Measurements from ENCODE around the gene KIAA1328. TPM values are rescaled to one million over a fixed set of nuclear protein-coding genes. Genes with fewer than 3 reads are reported as not detected.

KIAA1328 gene
- total and polyA plus RNA-seq, 2 experiments from 2014 or later: 3.8 to 11.5 TPM

DNA sequence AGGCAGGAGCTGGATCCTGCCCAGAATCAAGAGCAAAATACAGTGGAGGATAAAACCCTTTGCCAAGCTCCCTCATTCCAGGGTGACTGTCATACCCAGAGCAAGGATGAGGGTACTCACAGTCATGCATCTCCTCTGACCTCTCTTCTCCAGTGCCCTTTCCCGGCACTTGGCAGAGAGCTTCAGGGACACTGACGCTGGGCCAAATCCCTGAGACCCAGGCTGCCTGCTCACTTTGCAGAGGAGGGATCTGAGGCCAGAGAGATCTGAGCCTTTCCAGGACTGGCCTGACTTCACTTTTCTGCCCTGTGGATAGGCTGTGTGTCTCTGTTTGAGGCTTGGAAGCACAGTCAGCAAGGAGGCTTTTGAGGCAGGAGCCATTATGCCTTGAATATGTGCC is 406.7 kb downstream of the KIAA1328 start:
- no peak for DNase-seq (ENCODE audit: low read depth in 1 of 2, low spot score in 1 of 2)
- Histone ChIP-seq H3K27ac (no peak overlapping the region), H3K4me3 (no peak overlapping the region), H3K27me3 (no peaks in the 10 kb centered on the region), H3K4me1 (ENCODE audit: low read depth) (no peaks in the 10 kb centered on the region), H3K36me3 (no peaks in the 10 kb centered on the region), H3K9me3 (ENCODE audit: low read depth) (no peaks in the 10 kb centered on the region)
- no peak for TF ChIP-seq CTCF (IDR thresholded peaks at IDR 0.05; ENCODE audit: low read depth, low read length)

- DNase-seq (ENCODE audit: low read depth in 1 of 2, low spot score in 1 of 2): no peak
- no peaks in the 10 kb centered on the region for H3K4me1 ChIP-seq (ENCODE audit: low read depth)
- H3K27ac ChIP-seq: no peak overlapping the region
- TF ChIP-seq CTCF (IDR thresholded peaks at IDR 0.05; ENCODE audit: low read depth, low read length): no peak
- H3K9me3 ChIP-seq (ENCODE audit: low read depth): no peaks in the 10 kb centered on the region
- peaks cover 4% of the 10 kb centered on the region for H3K27me3 ChIP-seq
- no peak overlapping the region for H3K4me3 ChIP-seq
- no peaks in the 10 kb centered on the region for H3K36me3 ChIP-seq
Observed at GRCh38 chr18:37238282-37239108, 409.6 kb downstream of the KIAA1328 start.

GRCh38 chr18:37242091-37242490 is 413.2 kb downstream of the KIAA1328 start:
- no peak overlapping the region for H3K27ac ChIP-seq
- no peaks in the 10 kb centered on the region for H3K36me3 ChIP-seq
- H3K4me1 ChIP-seq (ENCODE audit: low read depth): no peaks in the 10 kb centered on the region
- no peaks in the 10 kb centered on the region for H3K9me3 ChIP-seq (ENCODE audit: low read depth)
- TF ChIP-seq CTCF (IDR thresholded peaks at IDR 0.05; ENCODE audit: low read depth, low read length): no peak
- no peak for DNase-seq (ENCODE audit: low read depth in 1 of 2, low spot score in 1 of 2)
- peaks cover 25% of the 10 kb centered on the region for H3K27me3 ChIP-seq
- H3K4me3 ChIP-seq: no peak overlapping the region

DNA sequence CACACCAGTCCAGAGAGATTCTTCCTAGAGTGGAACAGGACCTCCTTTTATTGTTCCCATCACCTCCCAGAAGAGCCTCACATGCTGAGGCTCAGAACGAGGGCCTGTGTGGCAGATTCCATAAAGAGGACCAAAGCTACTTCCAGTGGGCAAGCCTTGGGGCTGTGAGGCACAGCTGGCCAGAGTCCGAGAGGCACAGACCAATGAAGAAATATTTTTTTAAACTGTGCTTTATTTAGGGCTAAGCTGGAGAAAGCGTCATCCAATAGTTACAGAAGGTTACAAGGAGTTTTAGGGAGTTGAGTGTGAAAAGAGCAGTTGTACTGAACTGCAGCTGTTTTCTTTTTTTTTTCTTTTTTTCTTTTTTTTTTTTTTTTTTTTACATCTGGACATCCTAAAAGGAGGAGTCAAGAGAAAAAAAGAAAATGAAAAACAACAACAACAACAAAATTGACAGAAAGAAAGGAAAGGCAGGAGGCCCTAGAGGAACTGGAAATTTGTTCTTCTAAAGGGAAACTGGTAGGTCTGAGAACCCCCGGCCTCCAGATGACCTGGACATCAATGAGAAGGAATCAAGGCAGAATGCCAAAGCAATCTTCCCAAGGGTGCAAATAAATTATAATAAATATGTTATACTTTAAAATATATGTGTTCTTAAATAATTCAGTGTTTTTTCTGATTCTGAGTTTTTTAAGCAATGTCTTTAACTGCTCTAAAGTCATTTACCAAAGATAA is 414.1 kb downstream of the KIAA1328 start:
- DNase-seq (ENCODE audit: low read depth in 1 of 2, low spot score in 1 of 2): no peak
- H3K4me3 ChIP-seq: no peak overlapping the region

GRCh38 chr18:37243741-37244140 is 414.8 kb downstream of the KIAA1328 start:
- TF ChIP-seq CTCF (IDR thresholded peaks at IDR 0.05; ENCODE audit: low read depth, low read length): no peak
- Histone ChIP-seq H3K4me1 (ENCODE audit: low read depth) (no peaks in the 10 kb centered on the region), H3K36me3 (no peaks in the 10 kb centered on the region), H3K4me3 (no peak overlapping the region), H3K27me3 (peaks cover 25% of the 10 kb centered on the region), H3K27ac (no peak overlapping the region), H3K9me3 (ENCODE audit: low read depth) (no peaks in the 10 kb centered on the region)
- DNase-seq (ENCODE audit: low read depth in 1 of 2, low spot score in 1 of 2): no peak

More for the DNA sequence above, 414.1 kb downstream of the KIAA1328 start:
- H3K9me3 ChIP-seq (ENCODE audit: low read depth): no peaks in the 10 kb centered on the region
- no peaks in the 10 kb centered on the region for H3K4me1 ChIP-seq (ENCODE audit: low read depth)
- TF ChIP-seq CTCF (IDR thresholded peaks at IDR 0.05; ENCODE audit: low read depth, low read length): no peak
- no peaks in the 10 kb centered on the region for H3K36me3 ChIP-seq
- no peak overlapping the region for H3K27ac ChIP-seq
- peaks cover 25% of the 10 kb centered on the region for H3K27me3 ChIP-seq
